ENCODE data around the gene MANF. TPM values are rescaled to one million over a fixed set of nuclear protein-coding genes. Genes with fewer than 3 reads are reported as not detected.
"Not testable (repeated sequence)": the region's sequence is repeated elsewhere in the genome, so short reads cannot be mapped to it uniquely, and the experiment has no call there.

The MANF gene
- total RNA-seq, 1 experiment from 2014 or later, result 112 TPM

DNA sequence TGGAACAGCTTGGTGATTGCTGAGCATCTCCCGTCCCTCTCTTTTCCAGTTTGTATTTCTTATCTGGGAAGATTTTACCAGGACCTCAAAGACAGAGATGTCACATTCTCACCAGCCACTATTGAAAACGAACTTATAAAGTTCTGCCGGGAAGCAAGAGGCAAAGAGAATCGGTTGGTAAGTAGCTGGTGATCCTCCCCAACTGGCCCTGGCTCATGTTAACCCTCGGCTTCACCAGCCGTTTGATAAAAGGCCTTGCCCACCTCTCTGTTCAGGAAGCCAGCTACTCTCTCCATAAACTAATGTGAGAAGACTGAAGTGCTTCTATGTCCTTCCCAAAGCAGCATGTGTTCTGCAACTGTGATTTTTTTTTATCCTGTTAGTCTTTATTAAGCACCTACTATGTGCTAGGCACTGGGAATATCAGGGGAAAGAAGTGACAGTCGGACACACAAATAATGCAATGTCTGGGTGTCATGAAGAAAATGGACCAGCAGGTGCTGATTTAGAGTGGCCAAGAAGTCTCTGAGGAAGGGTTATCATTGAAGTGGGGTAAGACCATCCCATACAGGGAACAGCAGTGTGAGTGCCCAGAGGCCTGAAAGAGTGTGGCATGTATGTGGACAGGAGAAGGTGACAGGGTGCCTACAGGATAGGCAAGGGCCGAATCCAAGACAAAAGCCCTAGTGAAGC lies 1.2 kb downstream of the MANF start:
- in situ Hi-C loops (cut with HindIII; ENCODE audit: low sequenced_read_pairs), result loop anchor here (25.0 kb wide), 1 partner anchor 774 kb away; the partner anchor contains the start of genes CISH and MAPKAPK3

DNA sequence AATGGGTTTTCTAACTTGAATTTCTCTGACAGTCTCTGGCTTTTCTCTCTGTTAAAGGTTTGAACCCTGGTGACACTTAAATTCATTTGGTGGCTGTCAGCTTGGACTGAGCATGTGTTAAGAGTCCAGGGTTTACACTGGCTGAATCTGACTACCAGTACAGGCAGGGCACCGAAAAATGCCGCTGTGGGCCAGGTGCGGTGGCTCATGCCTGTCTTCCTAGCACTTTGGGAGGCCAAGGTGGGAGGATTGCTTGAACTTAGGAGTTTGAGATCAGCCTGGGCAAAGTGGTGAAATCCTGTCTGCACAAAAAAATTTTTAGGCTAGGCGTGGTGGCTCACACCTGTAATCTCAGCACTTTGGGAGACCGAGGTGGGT lies 1.8 kb downstream of the MANF start:
- no peak for DNase-seq (ENCODE audit: low spot score)
- in situ Hi-C loops (cut with HindIII; ENCODE audit: low sequenced_read_pairs), result loop anchor here (25.0 kb wide), 1 partner anchor 775 kb away; the partner anchor contains the start of genes CISH and MAPKAPK3

More for the DNA sequence above, 1.2 kb downstream of the MANF start:
- DNase-seq (ENCODE audit: low spot score), result no peak

DNA sequence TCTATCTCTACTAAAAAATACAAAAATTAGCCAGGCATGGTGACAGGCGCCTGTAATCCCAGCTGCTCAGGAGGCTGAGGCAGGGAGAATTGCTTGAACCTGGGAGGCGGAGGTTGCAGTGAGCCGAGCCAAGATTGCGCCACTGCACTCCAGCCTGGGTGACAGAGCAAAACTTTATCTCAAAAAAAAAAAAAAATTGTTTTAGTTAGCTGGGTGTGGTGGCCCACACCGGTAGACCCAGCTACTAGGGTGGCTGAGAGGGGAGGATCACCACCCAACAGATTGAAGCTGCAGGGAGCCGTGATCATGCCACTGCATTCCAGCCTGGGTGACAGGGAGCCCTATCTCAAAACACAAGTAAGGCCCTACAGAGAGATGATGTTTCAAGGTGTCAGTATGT lies 2.2 kb downstream of the MANF start:
- in situ Hi-C loops (cut with HindIII; ENCODE audit: low sequenced_read_pairs), result loop anchor here (25.0 kb wide), 1 partner anchor 775 kb away; the partner anchor contains the start of genes CISH and MAPKAPK3
- DNase-seq (ENCODE audit: low spot score), result not testable (repeated sequence)

DNA sequence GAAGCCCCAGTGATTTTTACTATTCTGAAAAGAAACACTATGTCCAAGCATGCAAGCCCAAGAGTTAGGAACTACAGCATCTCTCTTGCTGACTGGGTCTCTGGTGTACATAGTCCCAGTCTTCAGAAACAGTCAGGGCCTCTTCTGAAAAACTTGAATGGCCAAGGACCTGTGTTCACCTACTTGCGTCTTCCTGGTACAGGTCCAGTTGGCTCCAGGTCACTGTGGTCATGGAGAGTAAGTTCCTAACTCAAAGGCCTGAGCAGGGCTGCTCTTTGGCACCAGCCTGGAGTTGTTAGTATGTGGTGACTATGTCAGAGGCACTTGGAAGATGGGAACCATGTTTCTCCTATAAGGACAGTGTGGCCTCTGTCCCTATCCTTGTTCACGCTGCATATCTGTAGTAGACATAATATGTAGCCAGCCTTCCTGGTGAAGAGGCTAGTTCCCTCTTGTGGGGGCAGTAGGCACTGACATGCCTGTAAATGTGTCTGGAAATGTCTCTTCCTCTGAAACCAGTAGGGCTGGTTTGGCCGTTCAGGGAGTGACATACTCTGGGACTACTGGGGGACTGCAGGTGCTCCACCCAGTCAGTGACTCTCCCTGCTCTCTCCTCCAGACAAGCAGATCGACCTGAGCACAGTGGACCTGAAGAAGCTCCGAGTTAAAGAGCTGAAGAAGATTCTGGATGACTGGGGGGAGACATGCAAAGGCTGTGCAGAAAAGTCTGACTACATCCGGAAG lies 3.4 kb downstream of the MANF start:
- in situ Hi-C loops (cut with HindIII; ENCODE audit: low sequenced_read_pairs), result loop anchor here (25.0 kb wide), 1 partner anchor 776 kb away; the partner anchor contains the start of genes CISH and MAPKAPK3
- no peak for DNase-seq (ENCODE audit: low spot score)

DNA sequence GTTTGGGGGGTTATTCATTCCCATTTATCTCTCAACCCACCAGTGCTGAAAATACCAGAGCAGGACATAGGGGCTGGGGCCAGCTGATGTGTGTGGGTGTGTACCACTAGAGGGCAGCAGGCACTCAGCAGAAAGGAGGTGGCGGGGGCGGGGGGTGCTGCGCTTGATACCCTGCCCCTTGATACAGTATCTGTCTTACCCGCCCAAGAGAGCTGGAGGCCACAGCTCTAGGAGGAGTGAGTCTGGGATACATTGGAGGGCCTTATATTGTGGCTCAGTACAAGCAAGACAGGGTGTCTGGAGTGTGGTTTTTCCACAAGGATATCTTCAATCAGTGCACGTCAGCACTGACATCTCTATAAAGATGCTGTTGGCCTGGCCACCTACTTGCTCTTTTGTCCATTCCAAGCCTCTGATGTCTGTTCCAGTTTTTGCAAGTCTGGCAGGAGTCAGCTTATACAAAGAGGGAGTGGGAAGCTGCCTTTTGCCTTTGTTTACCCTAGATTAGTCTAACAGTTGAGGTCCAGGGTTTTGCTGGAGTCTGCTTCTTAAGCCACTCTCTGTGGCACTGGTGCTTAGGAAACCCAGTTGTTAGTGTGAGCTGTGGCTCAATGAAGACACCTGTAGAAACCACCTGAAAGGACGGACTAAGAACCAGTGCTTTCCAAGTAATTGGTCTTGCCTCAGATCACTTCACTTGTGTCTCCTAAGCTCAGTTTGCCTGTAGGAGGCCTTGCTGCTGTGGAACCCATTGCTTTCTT lies 4.5 kb downstream of the MANF start:
- DNase-seq (ENCODE audit: low spot score), result peak; percentile 54
- in situ Hi-C loops (cut with HindIII; ENCODE audit: low sequenced_read_pairs), result loop anchor here (25.0 kb wide), 1 partner anchor 777 kb away; the partner anchor contains the start of genes CISH and MAPKAPK3

DNA sequence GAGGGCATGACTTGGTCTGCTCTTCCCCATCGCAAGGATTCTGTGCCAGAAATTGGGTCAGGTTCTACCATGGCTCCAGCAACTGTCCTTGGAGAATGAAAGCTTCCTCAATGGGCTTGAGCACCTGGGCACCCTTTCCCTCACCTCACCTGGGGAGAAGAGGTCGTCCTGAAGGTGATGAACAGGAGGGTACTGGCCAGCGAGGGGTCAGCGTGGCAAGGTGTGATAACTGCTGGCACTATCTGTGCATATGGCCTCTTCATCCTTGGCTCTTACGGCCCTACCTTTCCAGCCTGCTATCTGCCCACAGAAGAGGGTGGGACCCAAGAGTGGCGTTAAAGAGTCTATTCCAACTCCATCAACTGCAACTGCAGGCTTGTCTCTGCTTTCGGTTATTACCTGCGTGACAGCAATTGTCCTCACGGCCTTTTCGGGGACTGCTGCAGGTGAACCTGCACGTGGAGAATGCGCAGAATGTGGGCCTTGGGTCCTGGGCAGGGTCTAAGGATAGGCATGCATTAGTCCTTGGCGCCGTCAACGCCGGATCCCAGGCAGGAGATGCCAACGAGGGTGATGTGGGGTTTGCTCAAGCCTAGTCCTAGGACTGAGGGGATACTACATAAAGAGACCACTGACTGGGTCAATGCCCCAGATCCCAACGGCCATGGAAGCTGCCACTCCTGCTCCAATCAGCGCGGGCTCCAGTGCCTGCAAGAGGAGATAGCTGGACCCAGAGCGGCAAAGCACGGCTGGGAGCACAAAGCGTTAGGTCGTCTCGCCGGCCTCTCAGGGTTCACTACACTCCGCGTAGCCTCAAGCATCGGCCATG lies 5.4 kb downstream of the MANF start:
- in situ Hi-C loops (cut with HindIII; ENCODE audit: low sequenced_read_pairs), result loop anchor here (25.0 kb wide), 1 partner anchor 778 kb away; the partner anchor contains the start of genes CISH and MAPKAPK3
- no peak for DNase-seq (ENCODE audit: low spot score)

DNA sequence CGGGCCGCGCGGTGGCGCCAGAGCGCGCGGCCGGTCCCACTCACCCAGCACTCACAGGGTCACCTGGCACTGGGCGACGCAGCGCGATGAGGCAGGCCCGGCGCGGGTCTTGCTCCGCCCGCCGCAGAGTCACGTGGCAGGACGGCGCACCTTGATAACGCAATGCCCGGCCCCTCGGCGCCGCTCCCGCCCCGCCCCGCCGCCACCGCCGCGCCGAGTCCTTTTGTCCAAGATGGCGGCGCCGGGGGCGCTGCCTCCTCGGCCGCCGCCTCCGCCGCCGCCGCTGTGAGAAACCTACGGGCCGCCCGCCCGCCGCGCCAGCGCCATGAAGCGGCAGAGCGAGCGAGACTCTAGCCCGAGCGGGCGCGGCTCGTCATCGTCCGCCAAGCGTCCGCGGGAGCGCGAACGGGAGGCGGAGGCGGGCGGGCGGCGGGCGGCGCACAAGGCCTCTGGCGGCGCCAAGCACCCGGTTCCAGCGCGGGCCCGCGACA lies 6.0 kb downstream of the MANF start, which contains the start of gene RBM15B:
TSS of gene RBM15B (plus strand) at position 211 of the 491 bp plus-strand sequence. CDS start at position 326, 115 bp downstream.
- in situ Hi-C loops (cut with HindIII; ENCODE audit: low sequenced_read_pairs), result loop anchor here (25.0 kb wide), 1 partner anchor 779 kb away; the partner anchor contains the start of genes CISH and MAPKAPK3
- DNase-seq (ENCODE audit: low spot score), result peak; percentile 94

DNA sequence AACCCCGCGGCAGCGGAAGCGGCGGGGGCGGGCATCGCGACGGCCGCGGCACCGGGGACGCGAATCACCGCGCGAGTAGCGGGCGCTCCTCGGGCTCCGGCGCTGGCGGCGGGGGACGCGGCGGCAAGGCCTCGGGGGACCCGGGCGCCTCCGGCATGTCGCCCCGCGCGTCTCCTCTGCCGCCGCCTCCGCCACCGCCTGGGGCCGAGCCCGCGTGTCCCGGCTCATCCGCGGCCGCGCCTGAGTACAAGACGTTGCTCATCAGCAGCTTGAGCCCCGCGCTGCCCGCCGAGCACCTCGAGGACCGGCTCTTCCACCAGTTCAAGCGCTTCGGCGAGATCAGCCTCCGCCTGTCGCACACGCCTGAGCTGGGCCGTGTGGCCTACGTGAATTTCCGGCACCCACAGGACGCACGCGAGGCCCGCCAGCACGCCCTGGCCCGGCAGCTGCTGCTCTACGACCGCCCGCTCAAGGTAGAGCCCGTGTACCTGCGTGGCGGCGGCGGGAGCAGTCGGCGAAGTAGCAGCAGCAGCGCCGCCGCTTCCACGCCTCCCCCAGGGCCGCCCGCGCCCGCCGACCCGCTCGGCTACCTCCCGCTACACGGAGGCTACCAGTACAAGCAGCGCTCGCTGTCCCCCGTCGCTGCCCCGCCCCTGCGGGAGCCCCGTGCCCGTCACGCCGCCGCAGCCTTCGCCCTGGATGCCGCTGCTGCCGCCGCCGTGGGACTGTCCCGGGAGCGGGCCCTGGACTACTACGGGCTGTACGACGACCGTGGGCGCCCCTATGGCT lies 6.7 kb downstream of the MANF start:
- in situ Hi-C loops (cut with HindIII; ENCODE audit: low sequenced_read_pairs), result loop anchor here (25.0 kb wide), 1 partner anchor 779 kb away; the partner anchor contains the start of genes CISH and MAPKAPK3
- no peak for DNase-seq (ENCODE audit: low spot score)

DNA sequence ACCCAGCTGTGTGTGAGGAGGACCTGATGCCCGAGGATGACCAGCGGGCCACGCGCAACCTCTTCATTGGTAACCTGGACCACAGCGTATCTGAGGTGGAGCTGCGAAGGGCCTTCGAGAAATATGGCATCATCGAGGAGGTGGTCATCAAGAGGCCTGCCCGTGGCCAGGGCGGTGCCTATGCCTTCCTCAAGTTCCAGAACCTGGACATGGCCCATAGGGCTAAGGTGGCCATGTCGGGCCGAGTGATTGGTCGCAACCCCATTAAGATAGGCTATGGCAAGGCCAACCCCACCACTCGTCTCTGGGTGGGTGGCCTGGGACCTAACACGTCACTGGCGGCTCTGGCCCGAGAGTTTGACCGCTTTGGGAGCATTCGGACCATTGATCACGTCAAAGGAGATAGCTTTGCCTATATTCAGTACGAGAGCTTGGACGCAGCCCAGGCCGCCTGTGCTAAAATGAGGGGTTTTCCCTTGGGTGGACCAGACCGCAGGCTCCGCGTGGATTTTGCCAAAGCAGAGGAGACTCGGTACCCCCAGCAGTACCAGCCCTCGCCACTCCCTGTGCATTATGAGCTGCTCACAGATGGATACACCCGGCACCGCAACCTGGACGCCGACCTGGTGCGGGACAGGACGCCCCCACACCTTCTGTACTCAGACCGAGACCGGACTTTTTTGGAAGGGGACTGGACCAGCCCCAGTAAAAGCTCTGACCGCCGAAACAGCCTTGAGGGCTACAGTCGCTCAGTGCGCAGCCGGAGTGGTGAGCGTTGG lies 7.5 kb downstream of the MANF start:
- no peak for DNase-seq (ENCODE audit: low spot score)
- in situ Hi-C loops (cut with HindIII; ENCODE audit: low sequenced_read_pairs), result loop anchor here (25.0 kb wide), 1 partner anchor 780 kb away; the partner anchor contains the start of genes CISH and MAPKAPK3

DNA sequence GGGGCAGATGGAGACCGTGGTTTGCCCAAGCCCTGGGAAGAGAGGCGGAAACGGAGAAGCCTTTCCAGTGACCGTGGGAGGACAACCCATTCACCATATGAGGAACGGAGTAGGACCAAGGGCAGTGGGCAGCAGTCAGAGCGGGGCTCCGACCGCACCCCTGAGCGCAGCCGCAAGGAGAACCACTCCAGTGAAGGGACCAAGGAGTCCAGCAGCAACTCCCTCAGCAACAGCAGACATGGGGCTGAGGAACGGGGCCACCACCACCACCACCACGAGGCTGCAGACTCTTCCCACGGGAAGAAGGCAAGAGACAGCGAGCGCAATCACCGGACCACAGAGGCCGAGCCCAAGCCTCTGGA lies 8.0 kb downstream of the MANF start:
- in situ Hi-C loops (cut with HindIII; ENCODE audit: low sequenced_read_pairs), result loop anchor here (25.0 kb wide), 1 partner anchor 781 kb away; the partner anchor contains the start of genes CISH and MAPKAPK3
- no peak for DNase-seq (ENCODE audit: low spot score)

DNA sequence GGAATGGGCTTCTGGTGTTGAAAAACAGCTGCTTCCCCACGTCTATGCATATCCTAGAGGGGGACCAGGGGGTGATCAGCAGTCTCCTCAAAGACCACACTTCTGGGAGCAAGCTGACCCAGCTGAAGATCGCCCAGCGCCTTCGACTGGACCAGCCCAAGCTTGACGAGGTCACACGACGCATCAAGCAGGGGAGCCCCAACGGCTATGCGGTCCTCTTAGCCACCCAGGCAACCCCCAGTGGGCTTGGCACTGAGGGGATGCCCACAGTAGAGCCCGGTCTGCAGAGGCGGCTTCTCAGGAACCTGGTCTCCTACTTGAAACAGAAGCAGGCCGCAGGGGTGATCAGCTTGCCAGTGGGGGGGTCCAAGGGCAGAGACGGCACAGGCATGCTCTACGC lies 8.5 kb downstream of the MANF start:
- in situ Hi-C loops (cut with HindIII; ENCODE audit: low sequenced_read_pairs), result loop anchor here (25.0 kb wide), 1 partner anchor 781 kb away; the partner anchor contains the start of genes CISH and MAPKAPK3
- no peak for DNase-seq (ENCODE audit: low spot score)

DNA sequence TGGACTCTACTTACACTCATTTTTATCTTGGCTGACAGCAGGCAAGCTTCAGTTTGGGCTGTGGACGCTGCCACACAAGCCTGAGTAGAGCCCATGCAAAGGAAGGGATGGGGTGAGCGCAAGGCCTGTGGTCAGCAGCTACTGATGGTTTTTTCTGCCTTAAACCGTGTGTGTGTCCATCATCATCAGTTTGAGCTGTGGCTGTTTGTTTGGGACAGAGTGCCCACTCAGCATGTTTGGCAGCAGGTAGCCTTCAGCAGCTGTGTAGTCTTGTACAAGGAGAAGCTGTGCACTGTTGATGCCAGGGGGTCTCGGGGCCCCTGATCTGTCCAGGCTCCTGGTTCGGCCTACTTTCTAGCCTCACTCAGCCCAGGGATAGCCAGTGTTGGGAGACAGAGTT lies 9.4 kb downstream of the MANF start:
- in situ Hi-C loops (cut with HindIII; ENCODE audit: low sequenced_read_pairs), result loop anchor here (25.0 kb wide), 1 partner anchor 782 kb away; the partner anchor contains the start of genes CISH and MAPKAPK3
- no peak for DNase-seq (ENCODE audit: low spot score)

DNA sequence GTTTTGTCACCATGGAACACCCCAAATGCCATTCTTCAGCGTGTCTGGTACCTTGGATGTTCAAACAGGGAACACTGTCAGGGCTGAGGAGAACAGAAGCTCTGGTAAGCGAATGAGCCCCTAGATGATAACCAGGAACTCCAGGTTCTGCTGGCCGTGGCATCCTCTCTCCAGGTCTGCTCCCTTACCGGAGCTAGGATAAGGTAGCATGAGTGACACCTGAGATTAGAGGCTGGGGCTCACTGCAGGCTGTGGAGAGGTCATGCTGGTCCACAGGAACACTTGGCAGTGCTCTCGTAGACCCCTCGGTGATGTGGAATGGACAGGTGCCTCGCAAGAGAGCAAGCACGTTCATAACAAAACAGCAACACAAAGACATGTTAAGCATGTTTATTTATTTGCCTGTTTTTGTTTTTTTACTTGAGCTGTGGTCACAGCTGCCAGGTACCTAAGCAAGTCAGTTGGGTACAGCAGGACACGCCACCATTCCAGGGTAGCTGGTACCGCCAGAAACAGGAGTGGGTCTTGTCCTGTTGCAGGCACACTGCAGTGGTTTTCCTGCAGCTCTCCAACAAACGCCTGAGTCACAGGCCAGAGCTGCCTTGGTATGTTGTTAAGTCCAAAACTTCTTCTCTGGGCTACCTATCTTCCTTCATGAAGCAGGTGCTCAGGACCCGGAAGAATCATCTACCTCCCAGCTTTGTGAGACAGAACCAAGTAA lies 10.6 kb downstream of the MANF start:
- DNase-seq (ENCODE audit: low spot score), result no peak
- in situ Hi-C loops (cut with HindIII; ENCODE audit: low sequenced_read_pairs), result loop anchor here (25.0 kb wide), 1 partner anchor 783 kb away; the partner anchor contains the start of genes CISH and MAPKAPK3

DNA sequence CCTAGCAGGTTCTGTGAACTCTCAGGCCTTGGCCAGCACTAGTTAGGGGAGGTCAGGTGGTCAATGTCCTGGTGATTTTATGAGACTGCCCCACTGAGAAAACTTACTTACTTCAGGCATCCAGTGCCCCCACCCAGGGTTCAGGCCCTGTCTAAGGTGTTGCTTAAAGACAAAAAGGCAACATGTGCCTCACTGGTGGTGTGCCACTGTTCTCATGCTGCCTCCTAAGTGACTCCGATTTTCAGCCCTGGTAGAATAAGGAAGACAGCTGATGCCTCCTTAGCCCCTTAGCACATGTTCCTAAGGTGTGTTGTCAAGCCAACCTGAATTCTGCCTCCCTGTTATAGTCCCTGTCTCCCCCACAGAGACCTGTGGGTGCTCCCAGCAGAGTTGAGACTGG lies 11.3 kb downstream of the MANF start:
- in situ Hi-C loops (cut with HindIII; ENCODE audit: low sequenced_read_pairs), result loop anchor here (25.0 kb wide), 1 partner anchor 784 kb away; the partner anchor contains the start of genes CISH and MAPKAPK3
- DNase-seq (ENCODE audit: low spot score), result no peak

DNA sequence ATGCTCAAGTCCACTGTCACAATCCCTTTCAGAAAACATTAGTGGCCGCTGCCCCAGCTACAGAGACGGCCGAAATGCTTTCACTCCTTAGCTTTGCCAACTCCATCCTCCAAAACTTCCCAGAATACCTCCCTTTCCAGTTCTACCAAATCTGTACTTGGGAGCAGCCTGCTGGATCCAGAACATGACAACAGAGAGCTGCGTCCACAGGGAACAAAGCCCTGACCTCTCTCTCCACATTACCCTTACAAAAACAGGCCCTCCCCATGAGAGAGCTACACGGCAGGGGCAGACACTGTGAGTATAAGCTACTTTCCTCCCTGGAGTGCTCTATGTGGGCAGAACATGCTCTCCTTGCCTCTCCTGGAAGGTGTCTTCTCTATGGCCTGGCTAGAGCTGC lies 12.3 kb downstream of the MANF start:
- in situ Hi-C loops (cut with HindIII; ENCODE audit: low sequenced_read_pairs), result loop anchor here (25.0 kb wide), 1 partner anchor 785 kb away; the partner anchor contains the start of genes CISH and MAPKAPK3

More for the DNA sequence above, 12.3 kb downstream of the MANF start:
- no peak for DNase-seq (ENCODE audit: low spot score)
